ENCODE measurements around the gene ERMAP. TPM values are rescaled to one million over a fixed set of nuclear protein-coding genes. Genes with fewer than 3 reads are reported as not detected.
A peak's percentile ranks its signal among the peaks of the same experiment; 100 is the strongest.

The ERMAP gene
- total RNA-seq, 2 experiments from 2014 or later = 3.1 to 3.2 TPM

- no peaks in the 10 kb centered on the region for H3K27me3 Mint-ChIP-seq
- H3K4me3 Mint-ChIP-seq = no peak overlapping the region
- no peak for DNase-seq
- peaks cover 6% of the 10 kb centered on the region for H3K4me1 Mint-ChIP-seq
- no peaks in the 10 kb centered on the region for H3K36me3 Mint-ChIP-seq
- H3K9me3 Mint-ChIP-seq = no peaks in the 10 kb centered on the region
- no peak overlapping the region for H3K27ac Mint-ChIP-seq
Observed at GRCh38 chr1:42825036-42825851, 8.3 kb downstream of the ERMAP start.

DNA sequence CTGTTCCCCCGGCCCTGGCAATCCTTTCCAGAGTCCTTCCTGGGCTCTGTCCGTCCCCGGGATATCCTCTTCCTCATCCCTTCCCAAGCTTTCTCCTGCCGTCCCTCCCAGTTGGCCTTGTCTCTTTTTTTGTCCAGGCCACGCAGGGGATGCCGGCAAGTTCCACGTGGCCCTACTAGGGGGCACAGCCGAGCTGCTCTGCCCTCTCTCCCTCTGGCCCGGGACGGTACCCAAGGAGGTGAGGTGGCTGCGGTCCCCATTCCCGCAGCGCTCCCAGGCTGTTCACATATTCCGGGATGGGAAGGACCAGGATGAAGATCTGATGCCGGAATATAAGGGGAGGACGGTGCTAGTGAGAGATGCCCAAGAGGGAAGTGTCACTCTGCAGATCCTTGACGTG lies 13.7 kb downstream of the ERMAP start:
- no peaks in the 10 kb centered on the region for H3K9me3 Mint-ChIP-seq
- no peaks in the 10 kb centered on the region for H3K27me3 Mint-ChIP-seq
- H3K4me1 Mint-ChIP-seq = no peaks in the 10 kb centered on the region
- DNase-seq = no peak
- H3K4me3 Mint-ChIP-seq = no peak overlapping the region
- H3K27ac Mint-ChIP-seq = no peak overlapping the region
- no peaks in the 10 kb centered on the region for H3K36me3 Mint-ChIP-seq

DNA sequence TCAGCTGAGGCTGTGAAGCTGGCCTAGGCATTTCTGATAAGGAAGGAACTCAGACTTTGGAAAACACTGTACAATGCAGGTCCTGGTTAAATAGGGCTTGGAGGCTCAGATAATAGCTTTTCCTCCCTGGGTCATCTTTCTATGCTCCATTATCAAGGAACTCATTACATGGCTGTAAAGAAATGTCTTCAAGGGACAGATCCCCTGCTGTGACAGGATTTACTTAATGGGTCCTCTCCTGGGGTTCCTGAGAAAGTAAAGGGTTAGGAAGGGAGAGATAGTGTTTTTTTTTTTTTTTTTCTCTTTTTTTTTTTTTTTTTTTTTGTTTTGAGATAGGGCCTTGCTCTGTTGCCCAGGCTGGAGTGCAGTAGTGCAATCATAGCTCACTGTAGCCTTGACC lies 14.4 kb downstream of the ERMAP start:
- H3K9me3 Mint-ChIP-seq = no peaks in the 10 kb centered on the region
- H3K27me3 Mint-ChIP-seq = no peaks in the 10 kb centered on the region
- H3K4me3 Mint-ChIP-seq = no peak overlapping the region

DNA sequence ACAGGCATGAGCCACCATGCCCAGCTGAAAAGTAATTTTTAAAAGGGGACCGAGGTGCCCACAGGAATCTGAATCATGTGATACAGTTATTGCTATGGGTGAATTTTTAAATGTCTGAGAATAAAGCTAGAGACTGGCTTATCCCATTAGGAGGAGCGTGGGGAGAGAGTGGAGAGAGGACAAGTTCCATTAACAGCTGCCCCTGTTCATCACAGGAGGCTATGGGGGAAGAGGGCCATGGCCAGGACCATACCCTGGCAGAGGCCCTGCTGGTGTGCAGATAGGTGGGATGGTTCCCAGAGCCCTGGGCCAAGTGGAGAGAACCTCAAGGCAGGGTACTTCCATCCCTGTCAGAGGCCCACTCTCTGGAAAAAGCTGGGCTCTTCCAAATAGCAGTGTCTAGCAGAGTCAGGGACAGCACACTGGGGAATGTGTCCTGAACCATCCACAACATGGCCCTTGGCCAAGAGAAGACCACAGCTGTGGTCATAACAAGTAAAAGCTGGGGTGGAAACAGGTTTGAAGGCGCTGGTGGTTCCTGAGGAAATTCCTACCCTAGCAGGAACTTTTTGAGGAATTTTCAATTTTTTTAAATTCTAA lies 15.8 kb downstream of the ERMAP start:
- H3K36me3 Mint-ChIP-seq = peaks cover 2% of the 10 kb centered on the region
- H3K27ac Mint-ChIP-seq = no peak overlapping the region
- H3K9me3 Mint-ChIP-seq = no peaks in the 10 kb centered on the region
- no peak for DNase-seq
- no peak overlapping the region for H3K4me3 Mint-ChIP-seq
- no peaks in the 10 kb centered on the region for H3K27me3 Mint-ChIP-seq
- no peaks in the 10 kb centered on the region for H3K4me1 Mint-ChIP-seq

More for the DNA sequence above, 14.4 kb downstream of the ERMAP start:
- H3K4me1 Mint-ChIP-seq = no peaks in the 10 kb centered on the region
- H3K36me3 Mint-ChIP-seq = peaks cover 2% of the 10 kb centered on the region
- H3K27ac Mint-ChIP-seq = no peak overlapping the region
- DNase-seq = no peak

DNA sequence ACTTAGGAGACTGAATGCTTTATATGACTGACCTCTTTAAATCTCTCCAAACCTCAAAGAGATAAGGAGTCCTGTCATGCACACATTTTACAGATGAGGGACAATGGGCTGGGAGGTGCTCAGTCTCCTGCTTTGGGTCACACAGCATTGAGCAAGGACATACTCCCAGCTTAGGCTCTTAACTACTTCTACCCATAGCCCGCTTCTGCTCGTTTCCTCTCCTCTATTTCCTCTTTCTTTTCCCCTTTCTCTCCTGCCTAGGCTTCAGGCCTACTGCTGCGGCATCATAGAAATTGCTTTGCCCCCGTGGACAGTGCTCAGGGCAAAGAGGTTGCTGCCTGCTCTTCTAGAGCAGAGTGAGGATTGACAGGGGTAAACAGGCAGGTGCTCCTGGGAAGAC lies 17.1 kb downstream of the ERMAP start:
- Mint-ChIP-seq H3K27me3 (no peaks in the 10 kb centered on the region), H3K36me3 (peaks cover 2% of the 10 kb centered on the region), H3K27ac (no peak overlapping the region), H3K4me1 (no peaks in the 10 kb centered on the region), H3K9me3 (no peaks in the 10 kb centered on the region), H3K4me3 (no peak overlapping the region)
- no peak for DNase-seq

GRCh38 chr1:42834803-42835202 lies 17.9 kb downstream of the ERMAP start:
- Mint-ChIP-seq H3K4me3 (no peak overlapping the region), H3K36me3 (peaks cover 2% of the 10 kb centered on the region), H3K4me1 (no peaks in the 10 kb centered on the region), H3K9me3 (no peaks in the 10 kb centered on the region), H3K27ac (no peak overlapping the region), H3K27me3 (no peaks in the 10 kb centered on the region)
- no peak for DNase-seq

DNA sequence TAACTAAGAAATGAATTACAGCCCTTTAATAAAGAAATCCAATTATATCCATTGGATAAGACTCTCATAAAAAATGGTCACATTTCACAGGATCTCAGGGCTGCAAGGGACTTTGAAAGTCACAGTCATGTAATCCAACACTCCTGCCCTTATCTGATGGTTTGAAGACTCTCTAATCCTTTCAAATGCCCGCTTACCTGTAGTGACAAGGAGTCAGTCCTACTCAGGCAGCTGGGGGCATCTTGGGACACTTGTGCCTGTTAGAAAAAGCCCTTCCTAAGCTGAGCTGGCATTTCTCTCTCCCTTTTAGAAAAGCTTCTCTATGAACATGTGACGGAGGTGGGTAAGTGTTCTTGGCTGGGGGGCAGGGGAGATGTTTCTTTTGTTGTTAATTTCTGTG lies 18.5 kb downstream of the ERMAP start:
- Mint-ChIP-seq H3K36me3 (peaks cover 2% of the 10 kb centered on the region), H3K9me3 (no peaks in the 10 kb centered on the region), H3K4me3 (no peak overlapping the region), H3K4me1 (no peaks in the 10 kb centered on the region), H3K27ac (no peak overlapping the region), H3K27me3 (no peaks in the 10 kb centered on the region)
- DNase-seq = no peak

DNA sequence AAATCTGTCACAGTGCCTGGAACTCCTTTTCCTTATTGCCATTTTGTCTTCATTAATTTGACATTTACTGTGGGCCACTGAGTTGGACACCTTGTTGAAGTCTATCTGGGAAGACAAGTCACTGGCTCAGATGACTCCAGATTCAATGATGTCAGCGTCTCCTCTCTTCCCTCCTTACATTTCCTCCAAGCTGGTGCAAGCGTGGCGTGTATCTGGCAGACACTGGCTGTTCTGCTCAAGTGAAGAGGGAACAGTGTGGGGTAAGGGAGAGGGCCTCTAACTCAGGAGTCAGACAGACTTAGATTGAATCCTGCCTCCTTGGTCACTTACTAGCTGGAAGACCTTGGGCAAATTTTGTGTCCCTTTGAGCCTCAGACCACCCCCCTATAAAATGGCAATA lies 20.8 kb downstream of the ERMAP start:
- Mint-ChIP-seq H3K4me3 (no peak overlapping the region), H3K36me3 (peaks cover 4% of the 10 kb centered on the region), H3K9me3 (no peaks in the 10 kb centered on the region), H3K4me1 (no peaks in the 10 kb centered on the region), H3K27me3 (no peaks in the 10 kb centered on the region), H3K27ac (no peak overlapping the region)
- DNase-seq = no peak

DNA sequence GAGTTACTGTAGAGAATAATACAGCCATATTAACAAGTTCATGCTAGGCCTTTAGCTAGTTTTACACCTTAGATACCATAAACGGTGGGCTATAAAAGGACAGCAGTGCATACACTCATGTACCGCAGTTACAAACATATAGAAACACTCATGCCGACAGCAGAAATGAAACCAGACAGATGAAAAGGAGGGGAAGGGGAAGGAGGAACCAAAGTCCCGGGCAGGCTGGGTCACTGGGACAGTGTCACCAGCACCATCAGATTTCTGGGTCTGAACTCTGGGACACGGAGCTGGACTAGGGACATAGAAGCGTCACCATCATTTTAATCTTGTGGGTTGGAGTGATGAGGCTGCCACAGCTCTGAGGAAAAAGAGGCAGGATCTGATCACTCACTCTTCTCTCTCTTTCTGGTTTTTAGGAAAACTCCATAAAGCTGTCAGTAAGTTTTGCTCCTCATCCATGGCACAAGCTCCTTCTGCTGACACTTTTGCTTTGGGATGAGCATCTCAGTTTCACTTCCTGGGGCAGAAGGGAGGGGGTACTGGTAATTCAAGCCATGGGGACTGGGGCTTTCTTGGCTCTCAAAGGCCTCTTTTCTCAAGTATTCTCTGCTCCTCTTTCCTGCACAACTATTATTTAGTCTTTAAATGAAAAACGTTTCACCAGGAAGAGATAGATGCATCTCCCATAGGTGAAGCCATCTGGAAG lies 21.7 kb downstream of the ERMAP start:
- DNase-seq = no peak
- Mint-ChIP-seq H3K4me1 (no peaks in the 10 kb centered on the region), H3K4me3 (no peak overlapping the region), H3K9me3 (no peaks in the 10 kb centered on the region), H3K27me3 (no peaks in the 10 kb centered on the region), H3K27ac (no peak overlapping the region), H3K36me3 (peaks cover 11% of the 10 kb centered on the region)

DNA sequence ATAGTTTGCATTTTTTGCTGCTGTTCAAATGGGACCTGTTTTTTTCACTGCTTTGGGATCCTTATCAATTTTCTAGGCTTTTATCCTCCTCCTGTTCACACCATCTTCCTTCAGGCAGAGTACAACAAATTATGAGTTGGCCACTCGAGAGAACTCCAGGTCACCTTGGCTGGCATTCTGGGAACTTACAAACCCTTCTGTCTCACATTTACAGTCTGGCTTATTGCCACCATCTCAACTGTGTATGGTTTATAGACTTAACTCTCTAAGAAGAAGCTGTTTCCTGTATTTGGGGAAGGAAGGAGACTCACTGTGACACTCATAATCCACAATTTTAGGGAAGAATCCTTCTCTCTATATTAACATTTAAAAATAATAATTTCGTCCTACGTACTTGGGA lies 24.1 kb downstream of the ERMAP start:
- Mint-ChIP-seq H3K4me3 (no peak overlapping the region), H3K27ac (no peak overlapping the region), H3K9me3 (no peaks in the 10 kb centered on the region), H3K27me3 (no peaks in the 10 kb centered on the region), H3K4me1 (peaks cover 2% of the 10 kb centered on the region), H3K36me3 (peaks cover 17% of the 10 kb centered on the region)
- no peak for DNase-seq

DNA sequence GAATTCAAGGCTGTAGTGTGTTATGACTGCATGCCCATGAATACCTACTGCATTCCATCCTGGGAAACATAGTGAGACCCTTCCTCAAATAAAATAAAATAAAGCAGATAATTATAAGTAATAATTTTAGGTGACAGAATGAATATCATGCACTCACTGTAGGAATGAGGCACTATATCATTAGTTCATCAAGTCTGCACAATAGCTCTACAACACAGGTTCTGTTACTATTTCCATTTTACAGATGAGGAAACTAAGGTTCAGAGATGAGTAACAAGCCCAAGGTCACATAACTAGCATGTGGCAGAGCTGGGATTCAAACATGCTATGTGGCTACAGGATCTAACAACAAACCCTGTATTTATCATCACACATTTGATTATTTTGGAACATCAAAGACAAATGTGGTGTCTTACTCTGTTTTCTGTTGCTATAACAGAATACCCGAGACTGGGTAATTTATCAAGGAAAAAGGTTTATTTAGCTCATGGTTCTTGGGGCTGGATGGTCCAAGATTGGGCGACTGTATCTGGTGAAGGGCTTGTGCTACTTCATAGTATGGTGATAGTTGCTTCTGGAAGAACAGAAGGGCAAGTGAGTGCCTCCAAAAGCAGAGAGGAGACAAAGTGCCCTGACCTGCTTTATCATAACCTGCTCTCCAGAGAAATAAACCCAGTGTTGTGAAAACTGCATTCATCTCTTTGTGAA lies 24.7 kb downstream of the ERMAP start:
- Mint-ChIP-seq H3K4me3 (no peak overlapping the region), H3K36me3 (peaks cover 17% of the 10 kb centered on the region)

DNA sequence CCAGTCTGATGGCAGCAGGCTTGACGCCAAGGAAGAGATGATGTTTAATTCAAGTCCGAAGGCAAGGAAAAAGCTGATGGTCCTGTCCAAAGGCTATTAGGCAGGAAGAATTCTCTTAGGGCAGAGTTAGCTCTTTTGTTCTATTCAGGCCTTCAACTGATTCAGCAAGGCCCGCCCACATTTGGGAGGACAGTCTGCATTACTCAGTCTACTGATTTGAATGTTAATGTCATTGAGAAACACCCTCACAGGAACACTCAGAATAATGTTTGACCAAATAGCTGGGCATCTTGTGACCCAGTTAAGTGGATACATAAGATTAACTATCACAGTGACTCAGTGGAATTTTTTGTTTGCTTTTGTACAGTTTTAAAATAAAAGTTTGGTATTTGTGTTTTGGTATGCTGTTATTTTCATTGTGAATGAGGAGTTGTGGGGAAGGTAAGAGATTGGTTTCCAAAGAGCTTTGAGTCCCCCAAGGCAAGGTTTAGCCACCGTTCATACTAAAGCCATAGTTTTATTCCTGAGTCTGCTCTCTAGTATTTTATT lies 27.7 kb downstream of the ERMAP start:
- no peak overlapping the region for H3K27ac Mint-ChIP-seq

More for the DNA sequence above, 24.7 kb downstream of the ERMAP start:
- no peak for DNase-seq
- H3K27me3 Mint-ChIP-seq = no peaks in the 10 kb centered on the region
- H3K4me1 Mint-ChIP-seq = peaks cover 5% of the 10 kb centered on the region
- H3K27ac Mint-ChIP-seq = no peak overlapping the region
- H3K9me3 Mint-ChIP-seq = no peaks in the 10 kb centered on the region

GRCh38 chr1:42845193-42845592 lies 28.3 kb downstream of the ERMAP start:
- H3K4me3 Mint-ChIP-seq = no peak overlapping the region
- no peaks in the 10 kb centered on the region for H3K27me3 Mint-ChIP-seq
- DNase-seq = no peak
- H3K27ac Mint-ChIP-seq = no peak overlapping the region
- peaks cover 3% of the 10 kb centered on the region for H3K9me3 Mint-ChIP-seq
- H3K36me3 Mint-ChIP-seq = peaks cover 37% of the 10 kb centered on the region
- peaks cover 27% of the 10 kb centered on the region for H3K4me1 Mint-ChIP-seq

More for the DNA sequence above, 27.7 kb downstream of the ERMAP start:
- no peak overlapping the region for H3K4me3 Mint-ChIP-seq
- peaks cover under 1% of the 10 kb centered on the region for H3K9me3 Mint-ChIP-seq
- H3K27me3 Mint-ChIP-seq = no peaks in the 10 kb centered on the region
- H3K36me3 Mint-ChIP-seq = peaks cover 32% of the 10 kb centered on the region
- peaks cover 24% of the 10 kb centered on the region for H3K4me1 Mint-ChIP-seq
- DNase-seq = no peak

GRCh38 chr1:42845866-42846256 lies 28.9 kb downstream of the ERMAP start:
- Mint-ChIP-seq H3K36me3 (peaks cover 44% of the 10 kb centered on the region), H3K4me3 (peak overlapping the region; percentile 91), H3K27ac (peak overlapping the region; percentile 82), H3K27me3 (no peaks in the 10 kb centered on the region), H3K9me3 (peaks cover 7% of the 10 kb centered on the region), H3K4me1 (peaks cover 27% of the 10 kb centered on the region)
- DNase-seq = no peak

Measured in activated naive CD8-positive, alpha-beta T cell treated with anti-CD3 and anti-CD28 coated beads for 36 hours (primary cell).